Uterine smooth muscle cell (primary cell): ENCODE data around the gene PIEZO1. TPM values are rescaled to one million over a fixed set of nuclear protein-coding genes. Genes with fewer than 3 reads are reported as not detected.

Experiments
- total RNA-seq: library from RNA; depleted of rRNA; stranded (reverse); fragments of >200 nt; gene quantifications from 2 replicates; pipeline ENCODE4 v1.2.3, GENCODE V29; 2014

Gene PIEZO1, protein sequence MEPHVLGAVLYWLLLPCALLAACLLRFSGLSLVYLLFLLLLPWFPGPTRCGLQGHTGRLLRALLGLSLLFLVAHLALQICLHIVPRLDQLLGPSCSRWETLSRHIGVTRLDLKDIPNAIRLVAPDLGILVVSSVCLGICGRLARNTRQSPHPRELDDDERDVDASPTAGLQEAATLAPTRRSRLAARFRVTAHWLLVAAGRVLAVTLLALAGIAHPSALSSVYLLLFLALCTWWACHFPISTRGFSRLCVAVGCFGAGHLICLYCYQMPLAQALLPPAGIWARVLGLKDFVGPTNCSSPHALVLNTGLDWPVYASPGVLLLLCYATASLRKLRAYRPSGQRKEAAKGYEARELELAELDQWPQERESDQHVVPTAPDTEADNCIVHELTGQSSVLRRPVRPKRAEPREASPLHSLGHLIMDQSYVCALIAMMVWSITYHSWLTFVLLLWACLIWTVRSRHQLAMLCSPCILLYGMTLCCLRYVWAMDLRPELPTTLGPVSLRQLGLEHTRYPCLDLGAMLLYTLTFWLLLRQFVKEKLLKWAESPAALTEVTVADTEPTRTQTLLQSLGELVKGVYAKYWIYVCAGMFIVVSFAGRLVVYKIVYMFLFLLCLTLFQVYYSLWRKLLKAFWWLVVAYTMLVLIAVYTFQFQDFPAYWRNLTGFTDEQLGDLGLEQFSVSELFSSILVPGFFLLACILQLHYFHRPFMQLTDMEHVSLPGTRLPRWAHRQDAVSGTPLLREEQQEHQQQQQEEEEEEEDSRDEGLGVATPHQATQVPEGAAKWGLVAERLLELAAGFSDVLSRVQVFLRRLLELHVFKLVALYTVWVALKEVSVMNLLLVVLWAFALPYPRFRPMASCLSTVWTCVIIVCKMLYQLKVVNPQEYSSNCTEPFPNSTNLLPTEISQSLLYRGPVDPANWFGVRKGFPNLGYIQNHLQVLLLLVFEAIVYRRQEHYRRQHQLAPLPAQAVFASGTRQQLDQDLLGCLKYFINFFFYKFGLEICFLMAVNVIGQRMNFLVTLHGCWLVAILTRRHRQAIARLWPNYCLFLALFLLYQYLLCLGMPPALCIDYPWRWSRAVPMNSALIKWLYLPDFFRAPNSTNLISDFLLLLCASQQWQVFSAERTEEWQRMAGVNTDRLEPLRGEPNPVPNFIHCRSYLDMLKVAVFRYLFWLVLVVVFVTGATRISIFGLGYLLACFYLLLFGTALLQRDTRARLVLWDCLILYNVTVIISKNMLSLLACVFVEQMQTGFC (N-terminal part only)
- 205 and 266 TPM in 2 replicates for total RNA-seq

DNA sequence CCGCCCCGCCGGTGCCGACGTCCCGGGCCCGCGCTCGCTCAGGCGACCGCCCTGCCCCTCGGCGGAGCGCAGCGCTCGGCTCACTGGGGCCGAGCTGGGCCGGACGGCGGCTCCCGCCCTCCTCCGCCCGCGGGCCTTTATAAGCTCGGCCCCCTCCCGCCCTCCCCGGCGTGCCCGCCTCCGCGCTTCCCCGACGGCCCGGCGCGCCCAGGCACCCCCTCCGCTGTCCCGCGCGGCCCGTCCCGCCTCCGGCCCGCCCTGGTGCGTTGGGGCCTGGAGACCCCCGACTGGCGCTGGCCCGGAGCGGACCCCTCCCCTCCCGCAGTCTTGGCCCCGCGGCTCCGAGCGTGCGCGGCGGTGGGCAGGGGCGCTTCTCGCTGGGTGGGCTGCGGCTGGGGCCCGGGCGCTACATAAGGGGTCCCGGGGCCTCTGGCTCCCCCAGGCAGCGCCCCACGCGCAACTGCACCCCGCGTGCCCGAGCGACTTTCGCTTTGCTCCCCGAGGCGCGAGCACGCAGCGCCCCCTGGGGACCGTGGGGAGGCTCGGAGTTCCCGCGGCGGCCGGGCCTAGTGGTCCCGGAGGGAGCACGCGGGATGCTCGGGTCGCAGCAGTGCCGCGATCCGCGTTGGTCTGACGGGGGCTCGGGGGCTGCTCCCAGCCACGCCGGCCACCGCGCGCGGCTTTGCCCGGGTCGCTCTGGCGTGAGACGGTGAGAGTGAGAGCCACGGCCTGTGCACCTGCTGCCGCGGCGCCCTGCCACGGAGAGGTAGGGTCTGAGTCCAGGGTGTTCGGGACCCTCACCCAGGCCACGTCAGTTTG is at the start of gene PIEZO1:
Gene PIEZO1, minus strand, starts transcription at position 115 of the 819 bp plus-strand sequence. CDS start 256 bp downstream, outside the sequence.

DNA sequence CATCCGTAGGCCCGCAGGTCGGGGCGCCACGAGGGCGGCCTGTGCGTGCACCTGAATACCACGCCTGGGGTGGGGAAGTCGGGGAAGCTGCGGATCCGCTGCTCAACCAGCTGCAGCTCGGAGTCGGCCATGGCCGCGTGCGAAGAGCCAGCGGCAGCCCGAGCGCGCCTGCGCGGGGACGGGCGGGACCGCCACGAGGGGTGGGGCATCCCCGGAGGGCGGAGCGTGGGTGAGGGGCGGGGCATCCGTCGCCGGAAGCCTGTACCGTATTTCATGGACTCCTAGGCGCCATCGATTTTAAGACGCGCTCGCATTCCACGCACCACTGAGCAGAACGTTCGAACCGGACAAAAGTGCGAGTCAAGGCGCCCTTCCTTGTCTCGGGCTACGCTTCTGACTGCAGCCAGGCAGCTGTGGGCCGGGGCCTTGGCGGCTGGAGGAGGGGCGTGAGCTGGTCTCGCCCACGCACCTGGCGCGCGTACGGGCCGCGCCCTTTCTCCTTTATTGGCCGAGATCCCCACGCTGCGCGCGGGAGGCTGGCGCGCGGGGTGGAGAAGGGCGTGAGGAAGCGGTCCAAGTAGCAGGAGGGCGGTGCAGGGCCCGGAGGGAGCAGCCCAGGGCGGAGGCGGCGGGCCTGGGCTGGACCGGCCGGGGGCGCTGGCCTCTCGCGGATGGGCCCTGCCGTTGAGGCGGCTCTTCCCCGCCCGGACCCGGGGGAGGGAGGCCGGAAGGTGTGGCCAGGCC is 26.9 kb upstream of the PIEZO1 start, which contains the start of gene APRT:
Gene APRT, minus strand, starts transcription at position 160 of the 744 bp plus-strand sequence. Its CDS starts 29 bp downstream, at position 131.

DNA sequence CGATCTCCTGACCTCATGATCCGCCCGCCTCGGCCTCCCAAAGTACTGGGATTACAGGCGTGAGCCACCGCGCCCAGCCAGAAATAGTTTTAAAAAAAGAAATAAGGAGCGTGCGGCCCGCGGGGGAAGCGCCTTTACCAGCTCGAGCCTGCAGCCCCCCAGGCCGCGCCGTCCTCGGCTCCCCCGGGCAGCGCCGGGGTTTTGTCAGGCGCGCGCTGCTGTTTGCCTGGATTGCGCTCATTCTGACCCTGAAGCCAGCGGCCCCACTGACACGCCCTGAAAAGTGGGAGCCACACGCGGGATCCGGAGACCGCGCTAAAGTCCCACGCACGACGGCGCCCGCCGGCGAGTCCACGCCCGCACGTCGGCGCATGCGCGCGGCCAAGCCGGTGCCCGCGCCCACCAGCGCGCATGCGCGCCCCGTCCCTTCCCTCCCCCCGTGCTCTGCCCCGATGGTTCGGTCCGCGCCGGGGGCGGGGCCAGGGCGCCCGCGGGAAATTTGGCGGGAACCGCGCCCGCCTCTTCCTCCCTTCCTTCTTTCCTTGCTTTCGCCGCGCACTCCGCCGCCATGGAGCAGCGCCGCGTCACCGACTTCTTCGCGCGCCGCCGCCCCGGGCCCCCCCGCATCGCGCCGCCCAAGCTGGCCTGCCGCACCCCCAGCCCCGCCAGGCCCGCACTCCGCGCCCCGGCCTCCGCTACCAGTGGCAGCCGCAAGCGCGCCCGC is 18.4 kb upstream of the PIEZO1 start, which contains the start of gene CDT1:
Gene CDT1, plus strand, starts transcription at position 526 of the 724 bp plus-strand sequence. Its CDS starts 43 bp downstream, at position 569.

DNA sequence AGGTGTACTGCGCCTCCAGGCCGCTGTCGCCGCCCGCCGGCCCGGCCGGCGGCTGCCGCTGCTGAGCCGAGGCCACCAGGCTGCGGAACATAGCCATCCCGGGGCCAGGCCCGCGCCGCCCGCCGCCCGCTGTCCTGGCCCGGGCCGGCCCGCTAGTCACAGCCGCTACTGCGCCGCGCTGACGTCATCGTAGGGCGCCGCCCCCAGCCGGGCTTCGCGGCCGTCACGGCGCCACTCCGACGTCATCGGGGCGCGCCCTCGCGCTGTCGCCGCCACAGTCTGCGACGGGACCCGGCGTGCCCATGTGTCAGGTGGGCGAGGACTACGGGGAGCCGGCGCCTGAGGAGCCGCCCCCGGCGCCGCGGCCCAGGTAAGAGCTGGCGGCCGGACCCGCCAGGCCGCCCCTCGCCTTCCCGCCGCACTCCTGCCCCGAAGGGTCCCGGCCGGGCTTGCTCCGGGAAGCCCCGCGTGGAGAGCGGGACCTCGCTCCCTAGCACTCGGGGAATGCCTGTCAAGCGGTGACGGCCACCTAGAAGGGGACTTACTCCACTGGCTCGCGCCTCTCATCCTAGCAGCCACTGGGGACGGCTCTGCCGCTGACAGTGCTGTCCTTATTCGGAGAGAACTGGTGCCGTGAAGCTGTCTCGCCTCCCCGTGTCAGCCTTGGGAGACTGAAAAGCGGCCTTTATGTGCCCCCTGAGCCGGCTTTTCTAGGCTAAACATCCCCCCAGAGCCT is 78.6 kb downstream of the PIEZO1 start, which contains the start of the genes CTU2 and RNF166:
Gene CTU2, plus strand, starts transcription at position 275 of the 736 bp plus-strand sequence. Its CDS starts 28 bp downstream, at position 303.
Gene RNF166, minus strand, starts transcription at position 180 of the 736 bp plus-strand sequence. Its CDS starts 83 bp downstream, at position 97.

DNA sequence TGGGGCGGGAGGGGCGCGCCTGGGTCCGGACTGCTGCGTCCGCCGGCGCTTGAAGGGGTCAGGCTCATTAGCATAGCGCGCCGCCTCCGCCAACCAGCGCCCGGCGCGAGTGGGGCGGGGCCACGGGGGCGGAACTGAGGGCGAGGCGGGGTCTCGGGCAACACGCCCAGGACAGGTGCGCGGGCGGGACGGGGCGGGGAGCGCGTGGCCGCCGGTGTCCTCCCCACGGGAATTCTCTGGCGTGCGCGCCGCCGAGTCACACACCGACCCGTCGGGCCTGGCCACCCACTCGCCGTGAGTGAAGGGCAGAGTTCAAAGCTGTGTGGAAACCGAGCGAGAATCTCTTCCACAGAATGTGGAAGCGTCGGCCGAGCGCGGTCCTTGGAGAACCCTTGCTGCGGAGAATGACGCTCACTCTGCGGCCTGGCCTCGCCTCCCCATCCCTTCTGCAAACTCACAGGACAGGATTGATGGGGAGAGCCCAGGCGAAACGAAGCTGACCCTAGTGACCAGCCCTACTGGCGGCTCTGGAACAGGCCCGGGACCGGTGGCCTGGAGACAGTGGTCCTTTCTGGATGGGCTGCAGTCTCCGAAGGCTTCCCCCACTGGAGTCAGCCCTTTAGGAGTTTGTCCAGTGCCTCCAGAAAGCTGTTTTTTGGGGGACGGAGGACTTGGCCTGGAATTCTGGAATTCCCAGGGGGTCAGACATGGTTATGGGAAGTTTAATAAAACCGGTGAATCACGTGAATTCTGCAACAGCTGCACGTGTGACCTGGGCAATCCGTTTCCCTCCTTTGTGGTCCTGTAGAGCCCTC is 98.4 kb downstream of the PIEZO1 start, which contains the start of gene SNAI3:
Gene SNAI3, minus strand, starts transcription at position 69 of the 815 bp plus-strand sequence. CDS start 101 bp downstream, outside the sequence.

Other genes with a start within 250 kb of the PIEZO1 start
- 12.9 and 16.8 TPM in 2 replicates for gene ZC3H18, start 214.8 kb downstream of the PIEZO1 start, total RNA-seq
- gene IL17C, start 146.6 kb downstream of the PIEZO1 start, total RNA-seq = 0.12 TPM in 1 of 2 replicates, not detected in the other
- gene CYBA, start 134.2 kb downstream of the PIEZO1 start, total RNA-seq = 138 and 211 TPM in 2 replicates
- 186 and 246 TPM in 2 replicates for gene MVD, start 122.1 kb downstream of the PIEZO1 start, total RNA-seq
- 0.11 and 0.12 TPM in 2 replicates for gene SNAI3, start 98.7 kb downstream of the PIEZO1 start, total RNA-seq
- gene RNF166, start 78.8 kb downstream of the PIEZO1 start, total RNA-seq = 17.5 and 18.6 TPM in 2 replicates
- gene CTU2, start 78.7 kb downstream of the PIEZO1 start, total RNA-seq = 17.9 and 28.8 TPM in 2 replicates
- 6.1 and 25.0 TPM in 2 replicates for gene CDT1, start 18.6 kb upstream of the PIEZO1 start, total RNA-seq
- gene APRT, start 26.7 kb upstream of the PIEZO1 start, total RNA-seq = 60.5 and 67.5 TPM in 2 replicates
- 26.8 and 30.7 TPM in 2 replicates for gene GALNS, start 71.7 kb upstream of the PIEZO1 start, total RNA-seq
- gene TRAPPC2L, start 71.9 kb upstream of the PIEZO1 start, total RNA-seq = 50.2 and 59.4 TPM in 2 replicates
- not detected in 2 replicates for gene PABPN1L, start 81.4 kb upstream of the PIEZO1 start, total RNA-seq
- gene CBFA2T3, start 192.0 kb upstream of the PIEZO1 start, total RNA-seq = not detected in 2 replicates